Body of pancreas (tissue), 4 donors: Measurements from ENCODE around the gene AVEN.

Experiments
- POLR2A ChIP-seq, 3 donors: fragments of 450-650 bp; IDR thresholded peaks; one replicate each; pipeline ENCODE4 v1.6.1; 2016; ENCODE audit warnings: antibody characterized with exemption in 3 of 3, mild to moderate bottlenecking in 2 of 3
- TF ChIP-seq, protein P1 (sequence below), 7 experiments: fragments of 450-650 bp in 4 of 7; fragments of 200-600 bp in 3 of 7; sonication (generic) in 3 of 7; IDR thresholded peaks; one replicate each; pipeline ENCODE4 v1.5.1; 2016 to 2019; ENCODE audit warnings: antibody characterized with exemption in 7 of 7

DNA sequence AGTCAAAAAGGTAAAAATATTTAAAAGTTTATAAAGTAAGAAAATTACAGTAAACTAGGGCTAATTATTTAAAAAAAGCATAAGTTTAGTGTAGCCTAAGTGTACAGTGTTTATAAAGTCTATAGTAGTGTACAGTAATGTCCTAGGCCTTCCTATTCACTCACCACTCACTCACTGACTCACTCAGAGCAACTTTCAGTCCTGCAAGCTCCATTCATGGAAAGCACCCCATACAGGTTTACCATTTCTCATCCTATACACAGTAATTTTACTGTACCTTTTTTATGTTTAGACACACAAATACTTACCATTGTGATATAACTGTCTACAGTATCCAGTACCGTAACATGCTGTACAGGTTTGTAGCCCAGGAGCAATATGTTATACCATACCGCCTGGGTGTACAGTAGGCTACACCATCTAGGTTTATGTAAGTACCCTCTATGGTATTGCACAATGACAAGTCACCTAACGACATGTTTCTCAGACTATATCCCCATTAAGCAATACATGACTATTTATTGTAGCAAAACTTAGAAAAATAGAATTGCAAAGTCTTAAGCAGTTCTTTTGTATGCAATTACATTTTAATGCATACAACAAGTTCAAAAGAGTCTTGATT, 19.5 kb downstream of the AVEN start:
- TF ChIP-seq, protein P1, sequence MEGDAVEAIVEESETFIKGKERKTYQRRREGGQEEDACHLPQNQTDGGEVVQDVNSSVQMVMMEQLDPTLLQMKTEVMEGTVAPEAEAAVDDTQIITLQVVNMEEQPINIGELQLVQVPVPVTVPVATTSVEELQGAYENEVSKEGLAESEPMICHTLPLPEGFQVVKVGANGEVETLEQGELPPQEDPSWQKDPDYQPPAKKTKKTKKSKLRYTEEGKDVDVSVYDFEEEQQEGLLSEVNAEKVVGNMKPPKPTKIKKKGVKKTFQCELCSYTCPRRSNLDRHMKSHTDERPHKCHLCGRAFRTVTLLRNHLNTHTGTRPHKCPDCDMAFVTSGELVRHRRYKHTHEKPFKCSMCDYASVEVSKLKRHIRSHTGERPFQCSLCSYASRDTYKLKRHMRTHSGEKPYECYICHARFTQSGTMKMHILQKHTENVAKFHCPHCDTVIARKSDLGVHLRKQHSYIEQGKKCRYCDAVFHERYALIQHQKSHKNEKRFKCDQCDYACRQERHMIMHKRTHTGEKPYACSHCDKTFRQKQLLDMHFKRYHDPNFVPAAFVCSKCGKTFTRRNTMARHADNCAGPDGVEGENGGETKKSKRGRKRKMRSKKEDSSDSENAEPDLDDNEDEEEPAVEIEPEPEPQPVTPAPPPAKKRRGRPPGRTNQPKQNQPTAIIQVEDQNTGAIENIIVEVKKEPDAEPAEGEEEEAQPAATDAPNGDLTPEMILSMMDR (IDR thresholded peaks at IDR 0.05) = no peak
- TF ChIP-seq POLR2A (IDR thresholded peaks at IDR 0.05) = no peak
